H1 (cell line): Measurements from ENCODE around the gene BABAM1. TPM values are rescaled to one million over a fixed set of nuclear protein-coding genes. Genes with fewer than 3 reads are reported as not detected.

Experiments
- CTCF ChIA-PET: fragments of 300-600 bp; sonication (Branson Sonifier 250); formaldehyde crosslinking; loops from one replicate; lab custom pipeline; 2021; ENCODE audit not compliant: partially characterized antibody; lab: Charles Lee
- POLR2A ChIA-PET: fragments of 300-600 bp; sonication (Branson Sonifier 250); formaldehyde crosslinking; loops from one replicate; lab custom pipeline; 2021; ENCODE audit warnings: inconsistent platforms; ENCODE audit not compliant: partially characterized antibody; lab: Charles Lee
- DNase-seq, 2 experiments: peaks; one replicate each; pipeline versions ENCODE4 v3.0.0 to v3.0.0-alpha.2; 2010 to 2022; ENCODE audit warnings: low spot score in 2 of 2, low read depth in 1 of 2, mixed read lengths in 1 of 2
- FAIRE-seq: peaks from 2 replicates; lab custom pipeline; 2011; peaks lifted over from hg19 to GRCh38; lab: Jason Lieb, UNC
- H2AFZ ChIP-seq: 2 replicates; pipeline ENCODE4 v1.8.1; 2012; ENCODE audit warnings: low read length, inconsistent platforms
- H2AK5ac ChIP-seq: 2 replicates; pipeline ENCODE4 v1.6.1; 2013; ENCODE audit warnings: low read depth, low read length
- H2BK120ac ChIP-seq: replicated peaks from 2 replicates; pipeline ENCODE3; 2013; ENCODE audit warnings: low read depth, low read length, inconsistent platforms
- H2BK12ac ChIP-seq: 2 replicates; pipeline ENCODE4 v1.6.1; 2013; ENCODE audit warnings: low read depth, low read length
- H2BK15ac ChIP-seq: 2 replicates; pipeline ENCODE4 v1.6.1; 2013; ENCODE audit warnings: low read length
- H2BK20ac ChIP-seq: 2 replicates; pipeline ENCODE4 v1.6.1; 2013; ENCODE audit warnings: low read length
- H2BK5ac ChIP-seq: 2 replicates; pipeline ENCODE4 v1.6.1; 2013; ENCODE audit warnings: low read depth, low read length
- H3K14ac ChIP-seq: 2 replicates; pipeline ENCODE4 v1.6.1; 2013; ENCODE audit warnings: inconsistent platforms; ENCODE audit not compliant: insufficient read length
- H3K18ac ChIP-seq: 2 replicates; pipeline ENCODE4 v1.6.1; 2013; ENCODE audit warnings: low read length; ENCODE audit errors: extremely low read depth
- H3K23ac ChIP-seq: 2 replicates; pipeline ENCODE4 v1.6.1; 2013; ENCODE audit warnings: inconsistent platforms; ENCODE audit not compliant: insufficient read length
- H3K23me2 ChIP-seq: 2 replicates; pipeline ENCODE4 v1.6.1; 2013; ENCODE audit warnings: low read depth, low read length
- H3K27ac ChIP-seq: 2 replicates; pipeline ENCODE4 v1.6.1; 2011; ENCODE audit warnings: low read depth, low read length, inconsistent platforms
- H3K27me3 ChIP-seq, 4 experiments: replicated peaks in 1 of 4; 1 replicate in 1 of 4; 2 replicates in 3 of 4; pipeline versions ENCODE4 v1.6.1 to v1.8.1; 2011 to 2013; ENCODE audit warnings: low read length in 3 of 4, mild to moderate bottlenecking in 3 of 4, inconsistent platforms in 2 of 4, mixed read lengths in 2 of 4, moderate library complexity in 1 of 4; ENCODE audit not compliant: control insufficient read depth in 3 of 4, insufficient read depth in 3 of 4; ENCODE audit errors: extremely low read depth in 1 of 4
- H3K36me3 ChIP-seq, 4 experiments: 2 replicates each; pipeline versions ENCODE4 v1.6.1 to v1.8.1; 2011 to 2013; ENCODE audit warnings: mild to moderate bottlenecking in 4 of 4, low read length in 3 of 4, moderate library complexity in 2 of 4, control low read depth in 1 of 4, inconsistent platforms in 1 of 4; ENCODE audit not compliant: insufficient read depth in 4 of 4, control insufficient read depth in 2 of 4
- H3K4ac ChIP-seq: replicated peaks from 2 replicates; pipeline ENCODE3; 2013; ENCODE audit warnings: low read length, low read depth, mixed read lengths, inconsistent platforms; ENCODE audit not compliant: insufficient read length
- H3K4me1 ChIP-seq, 4 experiments: replicated peaks in 1 of 4; 1 replicate in 1 of 4; 2 replicates in 3 of 4; pipeline versions ENCODE4 v1.6.1 to v1.8.1; 2011 to 2013; ENCODE audit warnings: low read length in 3 of 4, inconsistent platforms in 2 of 4, mixed read lengths in 1 of 4; ENCODE audit not compliant: insufficient read depth in 4 of 4, control insufficient read depth in 3 of 4
- H3K4me2 ChIP-seq, 2 experiments: 2 replicates each; pipeline versions ENCODE4 v1.6.1 to v1.8.1; 2011 to 2013; ENCODE audit warnings: low read depth in 2 of 2, low read length in 2 of 2, control low read depth in 1 of 2, inconsistent platforms in 1 of 2, mild to moderate bottlenecking in 1 of 2; ENCODE audit not compliant: insufficient read depth in 1 of 2
- H3K4me3 ChIP-seq, 4 experiments: fragments of 200-600, 300-600 bp in 1 of 4; sonication (generic), shearing (Covaris generic), sonication (Bioruptor Twin) in 1 of 4; 2 replicates each; pipeline versions ENCODE4 v1.5.1 to v1.8.1; 2011 to 2016; ENCODE audit warnings: low read length in 4 of 4, low read depth in 3 of 4, control low read depth in 2 of 4, inconsistent platforms in 2 of 4, mild to moderate bottlenecking in 2 of 4, mixed read lengths in 1 of 4, moderate library complexity in 1 of 4; ENCODE audit not compliant: insufficient read depth in 2 of 4; ENCODE audit errors: extremely low read depth in 1 of 4
- H3K56ac ChIP-seq: replicated peaks from 2 replicates; pipeline ENCODE3; 2013; ENCODE audit warnings: low read depth, mild to moderate bottlenecking, mixed read lengths, low read length, inconsistent platforms; ENCODE audit not compliant: insufficient read length
- H3K79me1 ChIP-seq: 2 replicates; pipeline ENCODE4 v1.6.1; 2013; ENCODE audit warnings: low read depth, low read length, control low read depth
- H3K79me2 ChIP-seq, 2 experiments: 2 replicates each; pipeline versions ENCODE4 v1.6.1 to v1.8.1; 2012 to 2013; ENCODE audit warnings: low read length in 2 of 2, mild to moderate bottlenecking in 2 of 2, inconsistent platforms in 1 of 2; ENCODE audit not compliant: insufficient read depth in 2 of 2, control insufficient read depth in 1 of 2
- H3K9ac ChIP-seq, 4 experiments: replicated peaks in 1 of 4; 1 replicate in 1 of 4; 2 replicates in 3 of 4; pipeline versions ENCODE4 v1.6.1 to v1.8.1; 2011 to 2013; ENCODE audit warnings: low read depth in 3 of 4, low read length in 3 of 4, control low read depth in 2 of 4, mild to moderate bottlenecking in 2 of 4, moderate library complexity in 2 of 4, inconsistent platforms in 1 of 4; ENCODE audit errors: extremely low read depth in 1 of 4
- H3K9me3 ChIP-seq, 2 experiments: 2 replicates each; pipeline versions ENCODE4 v1.6.1 to v1.8.1; 2012 to 2013; ENCODE audit warnings: mild to moderate bottlenecking in 2 of 2, moderate library complexity in 2 of 2, control low read depth in 1 of 2, inconsistent platforms in 1 of 2, low read depth in 1 of 2, low read length in 1 of 2, mixed read lengths in 1 of 2; ENCODE audit not compliant: insufficient read depth in 2 of 2
- H4K20me1 ChIP-seq, 2 experiments: replicated peaks in 1 of 2; 2 replicates each; pipeline versions ENCODE3 to v1.8.1; 2011 to 2013; ENCODE audit warnings: inconsistent platforms in 2 of 2, low read length in 2 of 2, mild to moderate bottlenecking in 1 of 2; ENCODE audit not compliant: insufficient read depth in 2 of 2, control insufficient read depth in 1 of 2
- H4K5ac ChIP-seq: 2 replicates; pipeline ENCODE4 v1.6.1; 2013; ENCODE audit warnings: low read length, low read depth, mixed read lengths, inconsistent platforms; ENCODE audit not compliant: insufficient read length
- H4K8ac ChIP-seq: 2 replicates; pipeline ENCODE4 v1.8.0; 2013; ENCODE audit warnings: mild to moderate bottlenecking, moderate library complexity, low read length, inconsistent platforms; ENCODE audit not compliant: insufficient read depth; ENCODE audit errors: extremely low read depth
- H4K91ac ChIP-seq: replicated peaks from 2 replicates; pipeline ENCODE3; 2013; ENCODE audit warnings: low read length, mixed read lengths, inconsistent platforms; ENCODE audit not compliant: insufficient read length
- EGR1 ChIP-seq: IDR thresholded peaks from 2 replicates; pipeline ENCODE4 v1.6.1; 2011; ENCODE audit warnings: low read depth, low read length, borderline replicate concordance
- EP300 ChIP-seq, 2 experiments: IDR thresholded peaks; 1 replicate in 1 of 2; 2 replicates in 1 of 2; pipeline ENCODE4 v1.6.1; 2011 to 2012; ENCODE audit warnings: low read depth in 2 of 2, low read length in 2 of 2, mild to moderate bottlenecking in 2 of 2, borderline replicate concordance in 1 of 2, inconsistent platforms in 1 of 2, moderate library complexity in 1 of 2
- POLR2AphosphoS5 ChIP-seq: IDR thresholded peaks from 2 replicates; pipeline ENCODE4 v1.6.1; 2011; ENCODE audit warnings: low read depth, low read length
- SP1 ChIP-seq: IDR thresholded peaks from 2 replicates; pipeline ENCODE4 v1.6.1; 2011; ENCODE audit warnings: low read depth, low read length
- SP4 ChIP-seq: IDR thresholded peaks from 2 replicates; pipeline ENCODE4 v1.6.1; 2012; ENCODE audit warnings: low read length, inconsistent platforms
- TCF12 ChIP-seq: IDR thresholded peaks from 2 replicates; pipeline ENCODE4 v1.6.1; 2011; ENCODE audit warnings: low read depth, mild to moderate bottlenecking, low read length
- WGBS, 2 experiments: shearing (Covaris generic) in 1 of 2; methylation state at CpG; one replicate each; pipeline versions ENCODE4 v1.1.6 to v1.1.7; 2013 to 2015; ENCODE audit warnings: low lambda C conversion rate in 2 of 2, mixed read lengths in 2 of 2, inconsistent platforms in 1 of 2, low coverage in 1 of 2, missing lambda C conversion rate in 1 of 2; ENCODE audit not compliant: insufficient replicate concordance in 2 of 2, insufficient coverage in 1 of 2, insufficient read length in 1 of 2; ENCODE audit errors: extremely low coverage in 1 of 2, missing lambda C conversion rate in 1 of 2; 5-methylcytosine and 5-hydroxymethylcytosine counted together
- polyA plus RNA-seq, 7 experiments: library from polyadenylated mRNA; depleted of rRNA in 3 of 7; stranded (reverse) in 5 of 7; unstranded in 2 of 7; fragments of >200 nt in 5 of 7; fragments of 200-250 nt in 2 of 7; gene quantifications; 1 replicate in 5 of 7; 2 replicates in 1 of 7; 4 replicates in 1 of 7; pipeline versions ENCODE4 v1.2.1 to v1.2.3, GENCODE V29; 2011 to 2013; ENCODE audit warnings: missing spikeins in 2 of 7, mixed read lengths in 2 of 7
- total RNA-seq: library from RNA; stranded (reverse); fragmentation: NEBNext Ultra II Directional; extraction: Animal tissue kit (Norgen Biotek cat#: 25700); gene quantifications from 2 replicates; pipeline ENCODE4 v1.2.1, GENCODE V29; 2021

BABAM1 gene
- total and polyA plus RNA-seq, 2 of the 8 experiments (the other 6 are each of a cell fraction or from before 2014, with no cell fraction given), result 127 to 133 TPM

GRCh38 chr19:17294051-17294891 lies 27.0 kb downstream of the BABAM1 start:
- Histone ChIP-seq H3K4me1 (peaks cover 0 to 5% (median 4%) of the 10 kb centered on the region in 4 experiments; a peak in 5 of 7 replicates), H3K36me3 (peaks cover 0 to 14% (median 6%) of the 10 kb centered on the region in 4 experiments; a peak in 4 of 8 replicates), H2BK12ac (peak overlapping the region; percentile 75; the same call in 1 of the 2 replicates), H2AFZ (no peak overlapping the region), H4K20me1 (peaks cover 0 to 8% of the 10 kb centered on the region in 2 experiments), H2BK5ac (peak overlapping the region; percentile 35; the same call in 1 of the 2 replicates), H3K79me2 (peaks cover 0 to 6% of the 10 kb centered on the region in 2 experiments; a peak in 1 of 4 replicates), H3K4me2 (peak overlapping the region; percentile 37 to 49), H3K4ac (no peak overlapping the region), H2AK5ac (peak overlapping the region; percentile 87; the same call in 1 of the 2 replicates), H3K56ac (no peak overlapping the region), H3K9ac (no peak overlapping the region), H3K23ac (no peak overlapping the region), H2BK15ac (peak overlapping the region; percentile 65; the same call in 1 of the 2 replicates), H4K91ac (no peak overlapping the region), H3K4me3 (peak overlapping the region in 1 of 4 experiments; percentile 67; a peak in 1 of 8 replicates), H3K27me3 (no peaks in the 10 kb centered on the region), H4K8ac (peak overlapping the region; percentile 59; the same call in 1 of the 2 replicates), H4K5ac (peak overlapping the region; percentile 47), H3K9me3 (peaks cover 0 to 3% of the 10 kb centered on the region in 2 experiments; a peak in 1 of 4 replicates), H3K14ac (no peak overlapping the region), H3K23me2 (peaks cover 5% of the 10 kb centered on the region; the same call in 1 of the 2 replicates), H2BK20ac (no peak overlapping the region), H2BK120ac (no peak overlapping the region), H3K27ac (peak overlapping the region; percentile 9; the same call in 1 of the 2 replicates), H3K18ac (no peak overlapping the region), H3K79me1 (peaks cover 7% of the 10 kb centered on the region)
- WGBS, 2 experiments, result 70% methylated on average over 45 of the region's 48 CpGs; no CpG with 5 or more reads in 1 of the 2 experiments
- ChIA-PET POLR2A (interaction anchor here (0.8 to 2.3 kb wide), 10 partner anchors 11 to 74 kb away, joined by 3 to 9 read pairs (median 3); partner anchors contain the start of genes BABAM1, DDA1 and MRPL34), CTCF (interaction anchor here (0.7 to 2.2 kb wide), 8 partner anchors 11 to 92 kb away, joined by 3 to 11 read pairs (median 4); partner anchors contain the start of genes ANKLE1, MRPL34 and USHBP1)
- TF ChIP-seq SP4 (peak; percentile 83; the same call in 1 of the 2 replicates), TCF12 (no peak), EGR1 (peak; percentile 37; the same call in 1 of the 2 replicates), POLR2AphosphoS5 (0 out of 2 replicates have a peak, but pooled peaks have one; percentile 24), EP300 (IDR thresholded peaks at IDR 0.05; ENCODE audit: borderline replicate concordance in 1 of 2, low read depth in 2 of 2, low read length in 2 of 2) (no peak), SP1 (peak; percentile 74; the same call in 1 of the 2 replicates)
- FAIRE-seq (peak; percentile 42), DNase-seq (peak in 1 of 2 experiments; percentile 99)
